ENCODE measurements around the gene CFDP1. TPM values are rescaled to one million over a fixed set of nuclear protein-coding genes. Genes with fewer than 3 reads are reported as not detected.
A peak's percentile ranks its signal among the peaks of the same experiment; 100 is the strongest.

CFDP1 gene
- total and polyA plus RNA-seq, 2 of the 13 experiments (the other 11 are each of a cell fraction or from before 2014, with no cell fraction given): 78.6 to 153 TPM

- TF ChIP-seq, protein P1, sequence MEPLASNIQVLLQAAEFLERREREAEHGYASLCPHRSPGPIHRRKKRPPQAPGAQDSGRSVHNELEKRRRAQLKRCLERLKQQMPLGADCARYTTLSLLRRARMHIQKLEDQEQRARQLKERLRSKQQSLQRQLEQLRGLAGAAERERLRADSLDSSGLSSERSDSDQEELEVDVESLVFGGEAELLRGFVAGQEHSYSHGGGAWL (CRISPR knock-in tag; IDR thresholded peaks at IDR 0.05): peak; percentile 76; the same call in 1 of the 2 replicates
- TF ChIP-seq ZNF350 (CRISPR knock-in tag; IDR thresholded peaks at IDR 0.05; ENCODE audit: borderline replicate concordance, low read depth): no peak; the same call in 1 of the 2 replicates
- TF ChIP-seq, protein P2, sequence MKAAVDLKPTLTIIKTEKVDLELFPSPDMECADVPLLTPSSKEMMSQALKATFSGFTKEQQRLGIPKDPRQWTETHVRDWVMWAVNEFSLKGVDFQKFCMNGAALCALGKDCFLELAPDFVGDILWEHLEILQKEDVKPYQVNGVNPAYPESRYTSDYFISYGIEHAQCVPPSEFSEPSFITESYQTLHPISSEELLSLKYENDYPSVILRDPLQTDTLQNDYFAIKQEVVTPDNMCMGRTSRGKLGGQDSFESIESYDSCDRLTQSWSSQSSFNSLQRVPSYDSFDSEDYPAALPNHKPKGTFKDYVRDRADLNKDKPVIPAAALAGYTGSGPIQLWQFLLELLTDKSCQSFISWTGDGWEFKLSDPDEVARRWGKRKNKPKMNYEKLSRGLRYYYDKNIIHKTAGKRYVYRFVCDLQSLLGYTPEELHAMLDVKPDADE (CRISPR knock-in tag; IDR thresholded peaks at IDR 0.05): 0 out of 2 replicates have a peak, but pooled peaks have one; percentile 79
- no peak for TF ChIP-seq KIAA2018 (CRISPR knock-in tag; IDR thresholded peaks at IDR 0.05; ENCODE audit: borderline replicate concordance)
- TF ChIP-seq MTERF4 (CRISPR knock-in tag; IDR thresholded peaks at IDR 0.05): no peak
- TF ChIP-seq CTCF (CRISPR knock-in tag; IDR thresholded peaks at IDR 0.05): no peak
- peak; percentile 99 for TF ChIP-seq AKAP8 (CRISPR knock-in tag; IDR thresholded peaks at IDR 0.05)
- TF ChIP-seq ZNF124 (CRISPR knock-in tag; IDR thresholded peaks at IDR 0.05): no peak
- no peak for TF ChIP-seq DPF2 (CRISPR knock-in tag; IDR thresholded peaks at IDR 0.05; ENCODE audit: borderline replicate concordance, low read depth)
- TF ChIP-seq WIZ (CRISPR knock-in tag; IDR thresholded peaks at IDR 0.05): 0 out of 2 replicates have a peak, but pooled peaks have one; percentile 39
Observed at GRCh38 chr16:75250809-75251279, 182.5 kb downstream of the CFDP1 start (continued).

Data from HepG2 (cell line).